Tongue (tissue), 2 donors: Measurements from ENCODE around the gene DFFA. TPM values are rescaled to one million over a fixed set of nuclear protein-coding genes. Genes with fewer than 3 reads are reported as not detected.
"Not testable (repeated sequence)": the region's sequence is repeated elsewhere in the genome, so short reads cannot be mapped to it uniquely, and the experiment has no call there.

Source experiments
- DNase-seq: peaks from one replicate; pipeline ENCODE4 v3.0.0-alpha.2; 2015
- total RNA-seq: library from RNA; depleted of rRNA; stranded (reverse); fragments of >200 nt; gene quantifications from one replicate; pipeline ENCODE4 v1.2.3, GENCODE V29; 2014

DFFA gene
- total RNA-seq, 1 donor from 2014 or later, result 23.5 TPM

- no peak for DNase-seq
Measured at GRCh38 chr1:10459184-10459583, 13.1 kb downstream of the DFFA start.

DNA sequence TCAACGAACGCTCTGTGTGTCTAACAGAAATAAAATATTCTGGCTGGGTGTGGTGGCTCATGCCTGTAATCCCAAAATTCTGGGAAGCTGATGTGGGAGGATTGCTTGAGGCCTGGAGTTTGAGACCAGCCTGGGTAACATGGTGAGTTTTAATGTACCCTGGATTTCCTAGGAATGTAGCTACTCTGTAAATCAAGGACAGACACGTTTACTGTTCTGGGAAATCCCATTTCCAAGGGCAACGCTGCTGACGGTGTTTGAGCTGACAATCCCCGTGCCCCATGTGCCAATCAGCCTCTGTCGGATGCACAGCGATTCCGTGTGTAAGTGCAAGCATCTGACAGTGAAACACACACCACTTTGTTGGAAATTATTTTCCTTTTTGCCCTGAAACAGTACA is 14.5 kb downstream of the DFFA start:
- no peak for DNase-seq

DNA sequence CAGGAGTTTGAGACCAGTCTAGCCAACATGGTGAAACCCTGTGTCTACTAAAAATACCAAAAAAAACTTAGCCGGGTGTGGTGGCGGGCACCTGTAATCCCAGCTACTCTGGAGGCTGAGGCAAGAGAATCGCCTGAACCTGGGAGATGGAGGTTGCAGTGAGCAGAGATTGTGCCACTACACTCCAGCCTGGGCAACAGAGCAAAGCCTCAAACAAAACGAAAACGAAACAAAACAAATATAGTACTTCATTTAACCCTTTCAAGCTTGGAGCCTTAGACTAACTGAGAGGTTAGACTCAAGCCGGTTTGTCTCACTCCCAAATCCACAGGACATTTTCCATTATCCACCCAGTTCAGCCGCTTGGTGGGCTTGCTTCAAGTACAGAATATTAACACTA is 14.9 kb downstream of the DFFA start:
- not testable (repeated sequence) for DNase-seq

GRCh38 chr1:10456661-10457060 is 15.7 kb downstream of the DFFA start:
- peak; percentile 29 for DNase-seq

GRCh38 chr1:10456048-10456447 is 16.3 kb downstream of the DFFA start:
- no peak for DNase-seq

DNA sequence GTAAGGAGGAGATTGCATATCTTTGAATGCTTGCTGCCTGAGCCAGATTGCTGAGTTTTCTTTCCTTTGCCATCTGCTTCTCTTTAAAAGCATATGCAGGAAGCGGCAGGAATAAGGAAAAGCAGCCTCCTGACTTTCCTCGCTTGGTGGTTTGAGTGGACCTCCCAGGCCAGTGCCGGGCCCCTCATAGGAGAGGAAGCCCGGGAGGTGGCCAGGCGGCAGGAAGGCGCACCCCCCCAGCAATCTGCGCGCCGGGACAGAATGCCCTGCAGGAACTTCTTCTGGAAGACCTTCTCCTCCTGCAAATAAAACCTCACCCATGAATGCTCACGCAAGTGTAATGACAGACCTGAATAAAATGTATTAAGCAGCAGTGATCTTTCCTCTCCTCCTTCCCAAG is 21.0 kb downstream of the DFFA start:
- DNase-seq, result peak; percentile 43

DNA sequence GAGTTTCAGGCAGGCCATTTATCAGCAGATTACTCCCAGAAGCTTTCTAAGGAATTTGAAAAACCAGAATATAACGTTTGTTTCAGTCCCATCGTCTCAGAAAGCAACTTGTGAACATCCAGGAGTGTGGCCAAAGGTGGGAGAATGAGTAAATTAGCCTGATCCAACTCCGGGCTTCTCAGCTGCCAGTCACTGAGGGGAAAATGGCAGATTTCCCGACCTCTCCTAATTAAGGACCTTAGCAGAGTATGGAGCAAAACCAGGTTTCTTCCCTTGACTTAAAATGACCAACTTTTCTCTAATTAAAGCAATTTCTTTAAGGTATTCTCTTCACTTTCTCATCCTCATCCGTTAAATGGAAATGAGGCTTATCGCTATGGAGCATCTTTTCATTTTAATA is 21.5 kb downstream of the DFFA start:
- peak; percentile 24 for DNase-seq

DNA sequence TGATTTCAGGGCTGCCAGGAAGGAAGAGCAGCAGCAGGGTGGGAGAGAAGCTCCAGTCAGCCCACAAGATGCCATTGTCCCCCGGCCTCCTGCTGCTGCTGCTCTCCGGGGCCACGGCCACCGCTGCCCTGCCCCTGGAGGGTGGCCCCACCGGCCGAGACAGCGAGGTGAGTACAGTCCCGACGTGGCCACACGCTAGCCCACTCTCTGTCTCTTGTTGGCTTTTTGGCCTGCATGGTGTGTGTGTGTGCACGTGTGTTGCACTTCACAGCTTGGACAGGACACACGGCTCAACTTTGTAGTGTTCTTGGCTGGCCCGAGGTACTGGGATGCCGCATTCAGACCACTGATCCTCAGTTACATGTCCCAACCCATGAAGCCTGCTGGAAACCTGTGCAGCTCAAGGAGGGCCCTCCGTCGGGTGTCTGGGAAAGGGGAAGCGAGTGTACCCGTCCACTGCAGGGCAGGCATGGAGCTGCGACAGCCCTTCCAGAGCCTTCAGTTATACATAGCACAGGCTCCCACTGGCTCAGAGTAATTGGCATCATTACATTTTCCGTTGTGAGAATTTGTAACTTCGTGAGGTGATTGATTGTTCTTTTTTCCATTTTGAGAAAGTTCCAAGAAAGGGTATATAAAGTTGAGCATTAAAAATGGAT is 22.0 kb downstream of the DFFA start:
- DNase-seq, result peak; percentile 37

DNA sequence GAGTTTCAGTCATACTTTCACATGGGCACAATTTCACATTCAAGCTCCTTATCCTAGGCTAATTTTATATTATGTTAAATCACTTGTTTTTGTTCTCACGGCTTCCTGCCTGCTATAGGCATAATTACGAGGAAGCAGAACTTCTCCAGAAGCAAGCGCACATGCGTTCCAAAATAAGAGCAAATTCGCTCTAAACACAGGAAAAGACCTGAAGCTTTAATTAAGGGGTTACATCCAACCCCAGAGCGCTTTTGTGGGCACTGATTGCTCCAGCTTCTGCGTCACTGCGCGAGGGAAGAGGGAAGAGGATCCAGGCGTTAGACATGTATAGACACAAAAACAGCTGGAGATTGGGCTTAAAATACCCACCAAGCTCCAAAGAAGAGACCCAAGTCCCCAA is 22.6 kb downstream of the DFFA start, which contains the start of gene CORT:
Gene CORT, plus strand, starts transcription at position 281 of the 400 bp plus-strand sequence. CDS start 193 bp downstream, outside the sequence.
- no peak for DNase-seq

- no peak for DNase-seq
Measured at GRCh38 chr1:10446790-10447422, 25.4 kb downstream of the DFFA start.

GRCh38 chr1:10444795-10445397 is 27.4 kb downstream of the DFFA start:
- no peak for DNase-seq

DNA sequence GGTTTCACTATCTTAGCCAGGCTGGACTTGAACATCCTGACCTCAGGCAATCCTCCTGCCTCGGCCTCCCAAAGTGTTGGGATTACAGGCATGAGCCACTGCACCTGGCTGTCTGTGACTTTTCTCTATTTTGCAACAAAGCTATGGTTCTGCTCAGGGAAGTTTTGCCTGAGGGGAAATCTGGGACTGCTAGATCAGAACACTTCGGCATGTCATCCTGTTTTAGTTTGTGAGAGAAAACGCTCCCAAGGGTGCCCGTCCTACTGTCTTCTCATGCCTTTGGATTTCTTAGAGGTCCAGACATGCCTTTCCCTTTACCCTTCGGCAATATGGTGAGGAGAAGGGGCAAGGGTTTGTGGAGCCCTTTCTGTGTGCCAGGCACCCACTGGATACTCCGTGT is 28.1 kb downstream of the DFFA start:
- no peak for DNase-seq

DNA sequence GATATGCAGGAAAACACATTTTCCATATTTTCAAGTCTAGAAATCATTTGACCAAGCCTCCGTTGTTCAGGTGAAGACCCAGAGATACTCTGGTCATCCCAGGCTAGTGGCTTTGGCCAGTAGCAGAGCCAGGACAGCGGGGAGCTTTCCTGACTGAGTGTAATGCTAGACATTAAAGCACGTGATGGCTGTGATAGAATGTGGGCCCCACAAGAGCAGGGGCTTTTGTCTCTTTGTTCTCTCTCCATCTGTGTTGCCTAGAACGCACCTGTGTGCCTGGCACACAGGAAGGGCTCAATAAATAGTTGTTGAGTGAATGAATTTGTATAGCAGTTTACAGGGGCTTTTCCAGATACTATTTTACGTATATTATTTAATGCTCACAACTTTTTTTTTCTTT is 31.5 kb downstream of the DFFA start:
- DNase-seq, result no peak

DNA sequence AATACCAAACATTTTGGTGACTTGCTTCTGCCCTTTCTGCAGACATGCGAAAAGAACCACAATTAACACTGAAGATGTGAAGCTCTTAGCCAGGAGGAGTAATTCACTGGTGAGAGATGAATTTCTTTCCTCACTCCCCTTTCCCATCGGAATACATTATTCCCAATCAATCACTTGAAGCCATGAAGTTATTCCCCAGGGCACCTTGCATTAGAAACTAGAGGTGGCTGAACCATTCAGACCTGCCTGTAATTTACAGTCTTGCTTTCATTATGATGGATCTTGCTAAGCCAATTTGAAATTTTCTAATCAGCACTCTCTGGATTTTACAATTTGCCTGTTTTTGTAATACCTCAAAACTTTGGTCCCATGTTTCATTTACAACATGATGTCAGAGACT is 32.0 kb downstream of the DFFA start:
- DNase-seq, result no peak

- DNase-seq, result no peak
Measured at GRCh38 chr1:10438677-10439163, 33.6 kb downstream of the DFFA start.

DNA sequence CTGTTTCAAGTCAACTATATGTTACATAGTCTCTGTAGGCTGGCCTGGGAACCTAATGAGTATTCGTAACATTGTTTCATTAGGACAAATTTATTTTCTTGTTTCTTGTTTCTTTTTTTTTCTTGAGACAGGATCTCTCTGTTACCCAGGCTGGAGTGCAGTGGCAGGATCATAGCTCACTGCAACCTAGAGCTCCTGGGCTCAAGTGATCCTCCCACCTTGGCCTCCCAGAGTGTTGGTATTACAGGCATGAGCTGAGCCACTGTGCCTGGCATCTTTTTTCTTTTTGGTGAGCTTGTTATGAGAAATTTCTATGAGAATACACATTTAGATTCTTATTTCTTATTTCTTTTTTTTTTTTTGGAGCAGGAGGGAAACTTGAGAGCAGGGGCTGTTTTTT is 35.3 kb downstream of the DFFA start:
- DNase-seq, result no peak

DNA sequence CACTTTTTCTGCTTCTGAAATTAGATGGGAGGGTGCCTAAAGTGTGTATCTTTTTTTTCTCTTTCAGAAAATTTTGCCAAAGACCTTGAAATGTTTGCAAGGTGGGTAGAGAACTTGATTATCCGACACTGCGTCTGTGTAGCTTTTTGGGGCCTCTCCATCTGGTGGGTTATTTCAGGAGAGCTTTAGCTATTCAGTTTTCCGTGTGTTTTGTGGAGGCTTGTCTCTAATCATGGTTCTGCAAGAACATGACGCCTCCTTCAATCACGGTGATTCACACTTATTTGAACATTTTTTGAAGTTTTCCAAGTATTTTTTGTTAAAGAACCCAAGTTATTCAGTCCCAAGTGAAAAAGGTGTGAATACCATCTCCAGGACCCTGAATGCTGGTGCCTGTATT is 37.7 kb downstream of the DFFA start:
- no peak for DNase-seq

DNA sequence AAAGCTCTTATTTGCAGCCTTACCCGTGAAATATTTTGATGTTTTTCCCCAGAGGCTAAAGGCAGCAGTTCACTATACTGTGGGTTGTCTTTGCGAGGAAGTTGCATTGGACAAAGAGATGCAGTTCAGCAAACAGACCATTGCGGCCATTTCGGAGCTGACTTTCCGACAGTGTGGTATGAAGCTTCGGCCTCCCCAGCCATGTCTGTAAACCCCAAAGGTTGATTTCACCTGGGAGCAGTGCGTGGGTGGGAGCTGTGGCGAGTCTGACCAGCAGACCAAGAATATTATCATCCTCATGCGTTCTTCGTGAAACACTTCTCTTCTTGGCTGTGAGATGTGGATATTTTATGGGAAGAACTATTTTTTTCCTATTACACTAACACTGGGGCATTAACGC is 38.5 kb downstream of the DFFA start:
- no peak for DNase-seq

- no peak for DNase-seq
Measured at GRCh38 chr1:10432910-10433700, 39.2 kb downstream of the DFFA start.

DNA sequence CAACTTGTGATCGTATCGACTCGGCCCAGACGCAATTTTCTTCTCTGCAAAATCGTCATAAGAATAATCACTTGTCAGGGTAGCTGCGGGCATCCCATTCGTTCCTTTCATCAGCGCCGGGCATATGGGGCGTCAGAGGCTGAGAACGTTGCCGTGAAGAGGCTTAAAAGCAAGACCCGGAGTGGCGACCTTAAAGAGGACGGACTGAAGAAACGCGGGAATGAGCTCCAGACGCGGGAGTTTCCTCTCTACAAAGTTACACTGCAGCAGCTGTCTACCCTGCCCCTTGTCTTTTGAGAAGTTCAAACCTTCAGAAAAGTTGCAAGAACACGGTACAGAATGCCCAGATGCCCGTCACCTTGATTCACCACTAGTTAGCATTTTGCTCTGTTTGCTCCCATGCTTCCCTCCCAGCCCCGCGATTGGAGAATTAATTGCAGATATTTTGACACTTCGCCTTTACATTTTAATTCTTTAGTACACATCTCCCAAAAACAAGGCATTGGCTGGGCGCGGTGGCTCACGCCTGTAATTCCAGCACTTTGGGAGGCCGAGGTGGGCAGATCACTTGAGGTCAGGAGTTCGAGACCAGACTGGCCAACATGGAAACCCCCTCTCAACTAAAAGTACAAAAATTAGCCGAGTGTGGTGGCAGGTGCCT is 41.1 kb downstream of the DFFA start:
- no peak for DNase-seq

DNA sequence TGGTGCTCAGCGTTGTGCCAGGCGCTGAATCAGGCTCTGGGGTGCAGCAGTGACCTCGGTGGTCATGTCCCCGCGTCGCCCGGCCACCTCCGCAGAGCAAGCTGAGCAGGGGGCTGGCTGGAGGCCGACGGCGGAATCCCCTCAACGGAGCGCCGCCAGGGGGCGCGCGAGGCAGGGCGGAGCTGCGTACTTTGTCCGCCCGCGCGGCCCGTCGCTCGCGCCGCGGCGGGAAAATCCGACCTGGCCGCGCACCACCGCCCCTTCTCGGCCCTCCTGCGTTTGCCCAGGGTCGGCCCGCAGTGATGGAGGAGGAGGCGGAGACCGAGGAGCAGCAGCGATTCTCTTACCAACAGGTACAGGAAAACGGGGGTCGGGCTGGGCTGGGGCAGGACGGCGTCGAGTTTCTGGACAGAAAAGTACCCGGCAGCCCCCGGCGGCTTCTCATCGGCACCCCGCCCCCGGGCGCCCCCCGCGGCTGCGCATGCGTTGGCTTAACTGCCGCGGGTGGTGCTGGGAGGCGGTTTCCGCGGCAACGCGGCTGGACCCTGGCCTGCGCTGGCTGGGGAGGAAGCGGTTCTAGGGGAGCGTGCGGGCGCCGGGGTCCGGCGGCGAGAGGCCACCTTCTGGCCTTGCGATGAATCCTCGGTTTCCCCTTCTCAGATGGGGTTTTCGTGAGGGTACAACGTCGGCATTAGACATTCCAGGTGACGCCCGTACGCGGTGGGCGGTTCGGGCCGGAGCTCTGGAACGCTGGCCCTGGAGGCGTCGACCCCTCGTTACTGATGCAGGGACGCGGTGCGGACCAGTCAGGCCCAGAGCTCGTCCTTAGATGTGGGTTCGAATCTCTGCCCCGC is 41.9 kb downstream of the DFFA start, which contains the start of gene CENPS:
Gene CENPS, plus strand, starts transcription at position 218 of the 854 bp plus-strand sequence. Its CDS starts 85 bp downstream, at position 303.
- DNase-seq, result peak; percentile 98
